ENCODE data around the gene ZC3H12D. TPM values are rescaled to one million over a fixed set of nuclear protein-coding genes. Genes with fewer than 3 reads are reported as not detected.
A peak's percentile ranks its signal among the peaks of the same experiment; 100 is the strongest.

Gene ZC3H12D
- total and polyA plus RNA-seq, 2 of the 13 experiments (the other 11 are each of a cell fraction or from before 2014, with no cell fraction given) = 1.2 to 2.7 TPM

GRCh38 chr6:149497365-149497764 is 12.6 kb upstream of the ZC3H12D start:
- intact Hi-C loops (cut with micrococcal nuclease; ENCODE audit: unreplicated experiment) (no loop called here), in situ Hi-C loops (cut with HindIII; ENCODE audit: extremely low pct_ligation_motif_present, low pct_unique_long_range_greater_than_20kb) (no loop called here)
- no peak for DNase-seq (ENCODE audit: low spot score)
- H3K27ac ChIP-seq (ENCODE audit: extremely low read length, insufficient read depth, low read length) = no peak overlapping the region
- ChIA-PET POLR2A (no interaction called here), CTCF (ENCODE audit: low intra/inter-chr PET ratio, low total read pairs) (no interaction called here)
- no peaks in the 10 kb centered on the region for H3K36me3 ChIP-seq (replicated peaks in 1 of 2; ENCODE audit: control insufficient read depth in 1 of 2, insufficient read depth in 2 of 2, low read length in 2 of 2)
- peaks cover 37% of the 10 kb centered on the region for H3K4me1 ChIP-seq (ENCODE audit: insufficient read depth, low read length)
- H3K27me3 ChIP-seq (ENCODE audit: control insufficient read depth in 1 of 2, insufficient read depth in 2 of 2, low read length in 2 of 2) = no peaks in the 10 kb centered on the region
- no peak overlapping the region for H3K4me2 ChIP-seq (ENCODE audit: low read depth, low read length)
- no peaks in the 10 kb centered on the region for H4K20me1 ChIP-seq (ENCODE audit: insufficient read depth, low read length)
- no peak overlapping the region for H2AFZ ChIP-seq (ENCODE audit: low read length)
- H3K79me2 ChIP-seq (ENCODE audit: insufficient read depth, low read length) = no peaks in the 10 kb centered on the region
- ATAC-seq = no peak
- no peak overlapping the region for H3K4me3 ChIP-seq (replicated peaks in 1 of 3; ENCODE audit: insufficient read depth in 1 of 3, low read depth in 2 of 3, low read length in 3 of 3)
- no peak for FAIRE-seq
- BruUV-seq (replicated peaks) = no TSS peak
- H3K9me3 ChIP-seq (ENCODE audit: low read length) = no peaks in the 10 kb centered on the region
- no peak for TF ChIP-seq TAF15 (IDR thresholded peaks at IDR 0.05; ENCODE audit: low read depth, low read length, poor library complexity, severe bottlenecking)
- TF ChIP-seq FOXP1 (IDR thresholded peaks at IDR 0.05) = no peak
- TF ChIP-seq FOXP1 (CRISPR knock-in tag; IDR thresholded peaks at IDR 0.05) = 0 out of 2 replicates have a peak, but pooled peaks have one; percentile 14
- no peak for TF ChIP-seq FOXA1 (IDR thresholded peaks at IDR 0.05)
- peak; percentile 61; the same call in 1 of the 2 replicates for TF ChIP-seq FOXA1 (CRISPR knock-in tag; IDR thresholded peaks at IDR 0.05)
- peak; percentile 85 for TF ChIP-seq CEBPB (IDR thresholded peaks at IDR 0.05; ENCODE audit: borderline replicate concordance, low read depth, low read length)
- no peak for TF ChIP-seq MAX (IDR thresholded peaks at IDR 0.05)
- TF ChIP-seq ARID5B (CRISPR knock-in tag; IDR thresholded peaks at IDR 0.05) = peak; percentile 44; the same call in 1 of the 2 replicates
- peak; percentile 45 for TF ChIP-seq GATAD2A (CRISPR knock-in tag; IDR thresholded peaks at IDR 0.05)
- TF ChIP-seq HNF4A (CRISPR knock-in tag; IDR thresholded peaks at IDR 0.05) = peak; percentile 18; the same call in 1 of the 2 replicates
- TF ChIP-seq TCF7L2 (IDR thresholded peaks at IDR 0.05; ENCODE audit: low read depth, low read length) = no peak
- peak; percentile 89 for TF ChIP-seq CEBPG (CRISPR knock-in tag; IDR thresholded peaks at IDR 0.05)
- TF ChIP-seq SOX13 (IDR thresholded peaks at IDR 0.05) = no peak
- TF ChIP-seq SOX13 (CRISPR knock-in tag; conservative IDR thresholded peaks at IDR 0.05 in 1 of 2, IDR thresholded peaks at IDR 0.05 in 1 of 2) = 0 out of 4 replicates have a peak, but pooled peaks of 1 of the 2 experiments have one; percentile 9
- TF ChIP-seq TEAD3 (CRISPR knock-in tag; optimal IDR thresholded peaks at IDR 0.05; ENCODE audit: borderline replicate concordance) = peak; percentile 21
- TF ChIP-seq ATF3 (CRISPR knock-in tag; IDR thresholded peaks at IDR 0.05) = peak; percentile 46; the same call in 1 of the 2 replicates
- TF ChIP-seq ATF4 (CRISPR knock-in tag; IDR thresholded peaks at IDR 0.05) = peak in 1 of 2 experiments; percentile 90; a peak in 2 of 4 replicates
- TF ChIP-seq FOXA3 (CRISPR knock-in tag; IDR thresholded peaks at IDR 0.05) = peak; percentile 80
- H3K9ac ChIP-seq (ENCODE audit: insufficient read depth, low read depth, low read length) = no peak overlapping the region
- WGBS (ENCODE audit: low lambda C conversion rate) = 98% methylated on average over 2 of the region's 2 CpGs

All from HepG2 (cell line).